Activated CD8-positive, alpha-beta memory T cell treated with anti-CD3 and anti-CD28 coated beads for 36 hours (primary cell): ENCODE measurements around the gene TMOD3. TPM values are rescaled to one million over a fixed set of nuclear protein-coding genes. Genes with fewer than 3 reads are reported as not detected.

ENCODE experiments used
- CTCF ChIA-PET: fragments of 350-600 bp; sonication (Branson Sonifier 250); formaldehyde crosslinking; loops from one replicate; lab custom pipeline; 2021; ENCODE audit warnings: antibody characterized with exemption; lab: Charles Lee
- POLR2A ChIA-PET: fragments of 350-600 bp; sonication (Branson Sonifier 250); formaldehyde crosslinking; loops from one replicate; lab custom pipeline; 2021; ENCODE audit warnings: antibody characterized with exemption; lab: Charles Lee
- total RNA-seq, 2 experiments: library from RNA; stranded (reverse); gene quantifications; one replicate each; pipeline ENCODE4 v1.2.3, GENCODE V29; 2021

The TMOD3 gene
- total RNA-seq, 2 experiments from 2014 or later = 50.8 to 55.2 TPM

DNA sequence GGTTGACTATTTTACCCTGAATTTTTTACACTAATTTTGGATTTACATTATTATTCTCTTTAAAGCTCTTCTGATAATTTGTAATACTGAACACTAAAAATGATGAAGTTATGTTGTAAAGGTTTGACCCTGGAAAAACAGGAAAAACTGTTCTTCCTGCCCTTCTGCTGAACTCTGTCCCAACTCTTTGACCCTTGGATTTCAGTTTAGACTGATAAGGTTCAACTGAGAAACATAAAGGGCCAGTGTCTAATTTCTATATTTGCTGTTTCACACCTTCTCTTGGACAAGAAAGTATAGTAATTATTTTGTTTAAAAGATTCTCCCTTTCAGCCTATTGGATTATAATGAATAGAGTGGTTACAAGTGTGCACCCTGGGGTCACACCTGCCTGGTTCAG lies 12.8 kb upstream of the TMOD3 start:
- CTCF ChIA-PET = no interaction called here
- POLR2A ChIA-PET = no interaction called here

DNA sequence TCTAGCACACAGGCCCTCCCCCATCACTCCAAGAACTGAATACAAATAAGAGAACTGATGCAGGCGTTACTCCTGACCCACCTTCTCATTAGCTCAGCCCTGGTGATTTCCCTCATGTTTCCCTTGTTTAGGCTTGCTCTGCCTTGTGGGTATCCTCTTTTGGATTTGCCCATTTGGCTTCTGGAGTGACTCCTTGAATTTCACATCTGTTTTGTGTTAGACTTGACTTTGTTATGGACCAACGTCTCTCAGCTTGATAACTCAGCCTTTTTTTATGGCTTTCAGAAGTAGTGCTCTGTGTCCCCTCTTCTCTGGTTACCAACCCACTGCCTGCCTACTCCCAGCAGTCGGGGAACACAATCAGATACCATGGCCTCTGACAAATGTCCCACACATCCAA lies 11.3 kb upstream of the TMOD3 start:
- CTCF ChIA-PET = interaction anchor here (0.6 kb wide), 1 partner anchor 64 kb away, joined by 3 read pairs; no protein-coding TSS in a partner anchor
- POLR2A ChIA-PET = no interaction called here

GRCh38 chr15:51825698-51826097 lies 3.8 kb upstream of the TMOD3 start:
- CTCF ChIA-PET = no interaction called here

DNA sequence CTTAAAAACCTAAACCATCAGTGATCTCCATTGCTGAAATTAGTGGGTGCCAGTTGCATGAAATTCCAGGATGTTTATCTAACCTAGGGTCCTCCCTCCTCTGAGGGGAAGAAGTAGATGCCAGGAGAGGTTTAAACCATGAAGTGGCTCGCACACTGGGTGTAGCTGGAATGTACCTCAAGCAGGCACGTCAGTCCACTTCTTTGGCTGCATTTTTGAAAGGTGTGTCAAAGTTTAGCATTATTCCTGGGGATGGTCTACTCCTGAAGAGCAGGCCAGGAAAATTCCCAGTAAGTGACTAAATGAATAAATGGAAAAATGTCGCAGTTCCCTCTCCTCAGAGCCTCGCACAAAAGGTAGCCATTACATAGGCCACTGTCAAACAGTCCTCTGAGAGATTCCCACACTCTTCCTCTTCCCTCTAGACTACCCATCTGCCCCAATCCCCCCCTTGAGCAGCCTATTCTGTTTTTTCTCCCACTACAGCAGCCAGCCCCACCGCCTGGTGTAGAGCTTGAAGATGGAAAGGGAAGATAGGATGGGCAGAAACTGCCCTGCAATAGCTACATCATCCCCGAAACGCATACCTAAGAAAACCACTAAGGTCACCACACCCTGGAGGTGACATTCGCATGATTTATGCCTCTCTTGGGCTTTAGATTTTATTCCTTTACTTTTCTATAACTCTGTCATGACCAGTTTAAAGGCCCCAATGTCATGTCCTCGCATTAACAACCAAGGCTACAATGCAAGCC lies 655 bp upstream of the TMOD3 start:
- ChIA-PET CTCF (no interaction called here), POLR2A (no interaction called here)

More at GRCh38 chr15:51825698-51826097, 3.8 kb upstream of the TMOD3 start:
- POLR2A ChIA-PET = no interaction called here

- ChIA-PET POLR2A (no interaction called here), CTCF (interaction anchor here (0.5 kb wide), 1 partner anchor 920 kb away, joined by 3 read pairs; no protein-coding TSS in a partner anchor)
These were observed 888 bp downstream of the TMOD3 start for GRCh38 chr15:51830276-51830806.

- CTCF ChIA-PET = no interaction called here
- POLR2A ChIA-PET = no interaction called here
These were observed 4.3 kb downstream of the TMOD3 start for GRCh38 chr15:51833772-51834171.

DNA sequence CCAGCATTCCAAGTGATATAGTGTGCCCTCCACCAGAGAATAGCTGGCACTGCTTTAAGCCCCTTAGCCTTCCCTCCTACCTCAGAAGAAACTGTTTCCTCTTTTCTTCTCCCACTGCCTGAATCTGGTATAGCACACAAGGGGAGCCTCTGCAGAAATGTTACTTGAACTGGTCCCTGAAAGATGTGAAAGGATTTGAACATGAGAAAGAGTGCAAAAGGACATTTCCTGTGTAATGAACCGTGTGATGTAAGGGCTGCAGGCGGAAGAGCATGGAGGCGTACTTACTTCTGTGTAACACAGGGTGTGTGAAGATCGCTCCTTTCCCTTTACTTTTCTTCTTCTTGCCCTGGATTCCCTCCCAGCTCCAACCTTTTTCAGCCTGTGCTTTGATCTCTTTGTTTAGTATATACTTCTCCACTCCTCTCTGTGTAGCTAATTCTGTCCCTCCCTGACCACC lies 8.4 kb downstream of the TMOD3 start:
- ChIA-PET POLR2A (no interaction called here), CTCF (interaction anchor here (1.5 kb wide), 1 partner anchor 51 kb away, joined by 5 read pairs; no protein-coding TSS in a partner anchor)

- POLR2A ChIA-PET = no interaction called here
- CTCF ChIA-PET = interaction anchor here (1.5 kb wide), 1 partner anchor 50 kb away, joined by 5 read pairs; no protein-coding TSS in a partner anchor
These were observed 8.8 kb downstream of the TMOD3 start for GRCh38 chr15:51838270-51838669.

- ChIA-PET CTCF (interaction anchor here (1.2 to 1.8 kb wide), 2 partner anchors 64 to 89 kb away, joined by 3 to 4 read pairs; no protein-coding TSS in a partner anchor), POLR2A (no interaction called here)
These were observed 11.2 kb downstream of the TMOD3 start for GRCh38 chr15:51840692-51841091.

GRCh38 chr15:51841406-51842040 lies 12.1 kb downstream of the TMOD3 start:
- ChIA-PET CTCF (interaction anchor here (1.2 to 1.8 kb wide), 2 partner anchors 65 to 89 kb away, joined by 3 to 4 read pairs; no protein-coding TSS in a partner anchor), POLR2A (no interaction called here)

- CTCF ChIA-PET = interaction anchor here (1.4 to 1.8 kb wide), 2 partner anchors 20 to 66 kb away, joined by 4 read pairs; no protein-coding TSS in a partner anchor
- POLR2A ChIA-PET = no interaction called here
These were observed 12.8 kb downstream of the TMOD3 start for GRCh38 chr15:51842265-51842664.

GRCh38 chr15:51842852-51843737 lies 13.6 kb downstream of the TMOD3 start:
- POLR2A ChIA-PET = no interaction called here
- CTCF ChIA-PET = interaction anchor here (1.4 kb wide), 1 partner anchor 20 kb away, joined by 4 read pairs; no protein-coding TSS in a partner anchor

- ChIA-PET POLR2A (no interaction called here), CTCF (no interaction called here)
These were observed 15.4 kb downstream of the TMOD3 start for GRCh38 chr15:51844747-51845426.

- ChIA-PET POLR2A (no interaction called here), CTCF (no interaction called here)
These were observed 16.6 kb downstream of the TMOD3 start for GRCh38 chr15:51846066-51846462.

DNA sequence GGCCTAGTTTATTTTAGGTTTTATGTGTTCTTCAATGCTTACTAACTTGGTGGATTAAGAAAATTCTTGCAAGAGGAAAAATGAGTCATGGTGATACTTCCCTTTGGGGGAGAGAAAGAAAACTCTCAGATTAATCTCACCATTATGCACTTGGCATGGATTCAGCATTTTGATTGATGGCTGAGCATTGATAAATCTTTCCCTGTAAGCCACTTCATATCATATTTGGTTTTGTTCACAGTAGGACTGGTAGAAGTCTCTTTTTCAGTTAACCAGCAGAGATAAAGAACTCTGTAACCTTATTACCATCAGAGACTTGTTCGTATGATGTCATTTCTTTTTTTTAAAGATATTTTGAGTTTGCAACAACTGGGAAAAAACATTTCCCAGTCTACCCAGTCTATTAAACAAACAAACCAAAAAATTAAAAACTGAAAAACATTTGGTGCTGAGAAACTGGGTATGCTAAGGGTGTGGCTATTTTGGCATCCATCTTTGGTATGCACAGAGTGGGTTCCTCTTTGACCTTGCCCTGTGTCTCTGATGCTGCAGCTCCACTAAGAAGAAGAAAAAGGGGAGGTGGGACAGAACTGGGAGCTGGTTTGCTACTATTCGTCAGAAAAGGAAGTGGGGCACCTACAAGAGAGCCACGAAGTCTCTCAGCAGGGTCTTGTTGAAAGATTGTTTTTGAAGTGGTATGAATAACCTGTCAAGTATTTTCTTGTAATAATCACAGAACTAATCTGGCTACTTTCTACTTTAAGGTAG lies 17.2 kb downstream of the TMOD3 start:
- CTCF ChIA-PET = no interaction called here
- POLR2A ChIA-PET = interaction anchor here (0.5 kb wide), 1 partner anchor 59 kb away, joined by 3 read pairs; no protein-coding TSS in a partner anchor

- ChIA-PET POLR2A (no interaction called here), CTCF (no interaction called here)
These were observed 19.4 kb downstream of the TMOD3 start for GRCh38 chr15:51848811-51849210.

- ChIA-PET CTCF (interaction anchor here (0.7 kb wide), 1 partner anchor 68 kb away, joined by 4 read pairs; no protein-coding TSS in a partner anchor), POLR2A (no interaction called here)
These were observed 20.4 kb downstream of the TMOD3 start for GRCh38 chr15:51849860-51850259.

- CTCF ChIA-PET = no interaction called here
- POLR2A ChIA-PET = no interaction called here
These were observed 24.5 kb downstream of the TMOD3 start for GRCh38 chr15:51853998-51854397.
